GM10248 (cell line): Measurements from ENCODE around the gene ADK.
"Not testable (repeated sequence)": the region's sequence is repeated elsewhere in the genome, so short reads cannot be mapped to it uniquely, and the experiment has no call there.

ENCODE experiments used
- CTCF ChIA-PET: fragments of 300-600 bp; sonication (Branson Sonifier 250); formaldehyde crosslinking; extraction: SDS; loops from one replicate; lab custom pipeline; 2021; ENCODE audit warnings: antibody characterized with exemption; lab: Yijun Ruan, JAX
- POLR2A ChIA-PET: fragments of 350-650 bp; sonication (Branson Sonifier 250); formaldehyde crosslinking; extraction: SDS; loops from one replicate; lab custom pipeline; 2020; ENCODE audit warnings: antibody characterized with exemption; lab: Yijun Ruan, JAX
- DNase-seq: peaks from one replicate; pipeline ENCODE4 v3.0.0; 2012; ENCODE audit errors: extremely low spot score
- TF ChIP-seq, protein P1 (sequence below): IDR thresholded peaks from 2 replicates; pipeline ENCODE4 v1.5.1; 2012; ENCODE audit warnings: mild to moderate bottlenecking, low read depth; ENCODE audit errors: extremely low read depth, missing control alignments, control extremely low read depth

ADK gene

GRCh38 chr10:74335501-74335900, 184.5 kb downstream of the ADK start:
- ChIA-PET CTCF (interaction anchor here (1.6 kb wide), 1 partner anchor 12 kb away, joined by 3 read pairs; no protein-coding TSS in a partner anchor), POLR2A (no interaction called here)
- TF ChIP-seq, protein P1, sequence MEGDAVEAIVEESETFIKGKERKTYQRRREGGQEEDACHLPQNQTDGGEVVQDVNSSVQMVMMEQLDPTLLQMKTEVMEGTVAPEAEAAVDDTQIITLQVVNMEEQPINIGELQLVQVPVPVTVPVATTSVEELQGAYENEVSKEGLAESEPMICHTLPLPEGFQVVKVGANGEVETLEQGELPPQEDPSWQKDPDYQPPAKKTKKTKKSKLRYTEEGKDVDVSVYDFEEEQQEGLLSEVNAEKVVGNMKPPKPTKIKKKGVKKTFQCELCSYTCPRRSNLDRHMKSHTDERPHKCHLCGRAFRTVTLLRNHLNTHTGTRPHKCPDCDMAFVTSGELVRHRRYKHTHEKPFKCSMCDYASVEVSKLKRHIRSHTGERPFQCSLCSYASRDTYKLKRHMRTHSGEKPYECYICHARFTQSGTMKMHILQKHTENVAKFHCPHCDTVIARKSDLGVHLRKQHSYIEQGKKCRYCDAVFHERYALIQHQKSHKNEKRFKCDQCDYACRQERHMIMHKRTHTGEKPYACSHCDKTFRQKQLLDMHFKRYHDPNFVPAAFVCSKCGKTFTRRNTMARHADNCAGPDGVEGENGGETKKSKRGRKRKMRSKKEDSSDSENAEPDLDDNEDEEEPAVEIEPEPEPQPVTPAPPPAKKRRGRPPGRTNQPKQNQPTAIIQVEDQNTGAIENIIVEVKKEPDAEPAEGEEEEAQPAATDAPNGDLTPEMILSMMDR: no peak
- no peak for DNase-seq

DNA sequence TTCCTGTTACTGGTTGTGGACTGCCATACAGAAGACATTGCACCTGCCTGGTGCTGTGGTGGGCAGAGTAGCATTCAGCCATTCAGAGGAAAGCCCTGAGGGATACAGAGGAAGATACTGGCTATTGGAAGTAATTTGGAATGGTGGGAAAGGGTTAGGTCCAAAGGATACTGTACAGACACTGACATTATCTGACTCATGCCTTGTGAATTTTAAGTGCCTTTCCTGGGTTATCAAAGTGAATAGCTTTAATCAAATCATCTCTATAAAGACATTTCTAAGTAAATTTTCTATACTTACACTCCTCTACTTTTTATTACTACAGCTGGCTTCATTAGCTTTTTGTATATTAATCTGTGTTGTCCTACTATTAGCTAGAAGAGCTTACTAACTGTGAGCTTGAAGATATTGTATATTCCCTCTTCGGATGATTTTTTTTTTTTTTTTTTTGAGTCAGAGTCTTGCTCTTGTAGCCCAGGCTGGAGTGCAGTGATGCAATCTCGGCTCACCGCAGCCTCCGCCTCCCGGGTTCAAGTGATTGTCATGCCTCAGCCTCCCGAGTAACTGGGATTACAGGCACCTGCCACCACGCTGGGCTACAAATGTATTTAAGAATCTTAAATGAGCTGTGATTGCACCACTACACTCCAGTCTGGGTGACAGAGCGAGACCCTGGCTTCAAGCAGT, 186.5 kb downstream of the ADK start:
- CTCF ChIA-PET: interaction anchor here (0.8 to 2.2 kb wide), 4 partner anchors 21 to 83 kb away, joined by 3 to 7 read pairs (median 4); no protein-coding TSS in a partner anchor
- POLR2A ChIA-PET: no interaction called here

DNA sequence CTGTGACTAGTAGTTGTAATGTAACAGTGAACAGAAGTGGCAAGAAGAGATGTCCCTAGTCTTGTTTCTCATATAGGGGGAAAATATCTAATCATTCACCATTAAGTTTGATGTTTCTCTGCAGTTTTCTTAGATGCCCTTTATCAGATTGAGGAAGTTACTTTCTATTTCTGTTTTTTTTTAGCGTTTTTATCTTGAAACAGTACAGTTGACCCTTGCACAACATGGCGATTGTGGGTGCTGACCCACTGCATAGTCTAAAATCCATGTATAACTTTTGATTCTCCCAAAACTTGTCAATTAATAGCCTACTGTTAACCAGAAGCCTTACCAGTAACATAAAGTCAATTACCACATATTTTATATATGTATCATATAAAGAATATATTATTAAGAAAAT, 192.0 kb downstream of the ADK start:
- ChIA-PET CTCF (interaction anchor here (1.8 kb wide), 1 partner anchor 243 kb away, joined by 4 read pairs; no protein-coding TSS in a partner anchor), POLR2A (no interaction called here)
- TF ChIP-seq, protein P1: no peak
- no peak for DNase-seq

More for the DNA sequence above, 186.5 kb downstream of the ADK start:
- TF ChIP-seq, protein P1: no peak
- no peak for DNase-seq

DNA sequence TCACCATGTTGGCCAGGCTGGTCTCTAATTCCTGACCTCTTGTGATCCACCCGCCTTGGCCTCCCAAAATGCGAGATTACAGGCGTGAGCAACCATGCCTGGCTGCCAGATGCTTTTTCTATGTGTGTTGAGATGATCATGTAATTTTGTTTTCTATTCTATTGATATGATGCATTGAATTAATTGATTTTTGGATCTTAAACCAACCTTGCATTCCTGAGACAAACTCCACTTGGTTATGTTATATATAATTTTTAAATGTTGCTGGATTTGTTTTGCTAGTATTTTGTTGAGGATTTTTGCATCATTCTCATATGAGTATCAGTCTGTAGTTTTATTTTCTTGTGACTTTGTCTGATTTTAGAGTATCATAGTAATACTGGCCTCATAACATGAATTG, 192.8 kb downstream of the ADK start:
- POLR2A ChIA-PET: no interaction called here
- CTCF ChIA-PET: no interaction called here
- TF ChIP-seq, protein P1: no peak
- DNase-seq: no peak

GRCh38 chr10:74344306-74344705, 193.3 kb downstream of the ADK start:
- ChIA-PET CTCF (no interaction called here), POLR2A (no interaction called here)
- TF ChIP-seq, protein P1: no peak
- DNase-seq: no peak

DNA sequence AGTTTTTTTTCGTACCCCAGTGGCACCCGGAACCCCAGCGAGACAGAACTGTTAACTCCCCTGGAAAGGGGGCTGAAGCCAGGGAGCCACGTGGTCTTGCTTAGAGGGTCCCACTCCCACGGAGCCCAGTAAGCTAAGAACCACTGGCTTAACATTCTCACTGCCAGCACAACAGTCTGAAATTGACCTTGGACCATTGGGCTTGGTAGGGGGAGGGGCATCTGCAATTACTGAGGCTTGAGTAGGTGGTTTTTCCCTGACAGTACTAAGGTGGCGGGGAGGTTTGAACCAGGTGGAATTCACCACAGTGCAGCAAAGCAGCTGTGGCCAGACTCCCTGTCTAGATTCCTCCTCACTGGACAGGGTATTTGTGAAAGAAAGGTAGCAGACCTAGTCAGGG, 196.5 kb downstream of the ADK start:
- ChIA-PET POLR2A (no interaction called here), CTCF (interaction anchor here (1.2 to 1.3 kb wide), 2 partner anchors 13 to 37 kb away, joined by 3 read pairs; no protein-coding TSS in a partner anchor)
- DNase-seq: no peak
- TF ChIP-seq, protein P1: no peak

DNA sequence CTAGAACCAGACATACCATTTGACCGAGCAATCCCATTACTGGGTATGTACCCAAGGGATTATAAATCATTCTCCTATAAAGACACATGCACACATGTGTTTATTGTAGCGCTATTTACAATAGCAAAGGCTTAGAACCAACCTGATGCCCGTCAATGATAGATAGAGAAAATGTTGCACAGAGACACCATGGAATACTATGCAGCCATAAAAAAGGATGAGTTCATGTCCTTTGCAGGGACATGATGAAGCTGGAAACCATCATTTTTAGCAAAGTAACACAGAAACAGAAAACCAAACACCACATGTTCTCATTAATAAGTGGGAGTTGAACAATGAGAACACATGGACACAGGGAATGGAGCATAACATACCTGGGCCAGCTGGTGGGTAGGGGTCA, 202.0 kb downstream of the ADK start:
- DNase-seq, POLR2A ChIA-PET: not testable (repeated sequence)
- CTCF ChIA-PET: interaction anchor here (1.8 kb wide), 1 partner anchor 9 kb away, joined by 4 read pairs; no protein-coding TSS in a partner anchor
